CD14-positive monocyte (primary cell): Measurements from ENCODE around the gene KLHL22. TPM values are rescaled to one million over a fixed set of nuclear protein-coding genes. Genes with fewer than 3 reads are reported as not detected.
A peak's percentile ranks its signal among the peaks of the same experiment; 100 is the strongest.

Experiments used
- DNase-seq, 3 donors: peaks; one replicate each; pipeline ENCODE4 v3.0.0-alpha.2; 2011 to 2022
- H2AFZ ChIP-seq: 2 replicates; pipeline ENCODE4 v1.6.0; 2012; ENCODE audit warnings: mild to moderate bottlenecking, low read depth, low read length, inconsistent platforms; ENCODE audit not compliant: insufficient read depth, poor library complexity, severe bottlenecking
- H3K27ac ChIP-seq, 2 donors: 1 replicate in 1 of 2; 2 replicates in 1 of 2; pipeline ENCODE4 v1.5.1; 2012 to 2013; ENCODE audit warnings: low read length in 2 of 2, control low read depth in 1 of 2, inconsistent platforms in 1 of 2, low read depth in 1 of 2, mild to moderate bottlenecking in 1 of 2
- H3K27me3 ChIP-seq, 2 donors: one replicate each; pipeline versions ENCODE4 v1.6.0 to v1.6.1; 2011 to 2013; ENCODE audit warnings: low read length in 2 of 2; ENCODE audit not compliant: control insufficient read depth in 2 of 2, insufficient read depth in 2 of 2
- H3K36me3 ChIP-seq, 2 donors: replicated peaks in 1 of 2; 1 replicate in 1 of 2; 2 replicates in 1 of 2; pipeline versions ENCODE4 v1.5.1 to v1.6.1; 2012 to 2013; ENCODE audit warnings: low read length in 2 of 2, control low read depth in 1 of 2, inconsistent platforms in 1 of 2, mild to moderate bottlenecking in 1 of 2; ENCODE audit not compliant: insufficient read depth in 2 of 2, control insufficient read depth in 1 of 2
- H3K4me1 ChIP-seq, 2 donors: 1 replicate in 1 of 2; 2 replicates in 1 of 2; pipeline versions ENCODE4 v1.5.1 to v1.6.1; 2012 to 2013; ENCODE audit warnings: low read length in 2 of 2, control low read depth in 1 of 2, inconsistent platforms in 1 of 2, mild to moderate bottlenecking in 1 of 2, moderate library complexity in 1 of 2; ENCODE audit not compliant: insufficient read depth in 2 of 2, control insufficient read depth in 1 of 2
- H3K4me2 ChIP-seq: replicated peaks from 2 replicates; pipeline ENCODE3; 2012; ENCODE audit warnings: low read length, moderate library complexity, mild to moderate bottlenecking; ENCODE audit not compliant: poor library complexity, severe bottlenecking; ENCODE audit errors: extremely low read depth
- H3K4me3 ChIP-seq, 3 experiments: fragments of 200-600 bp in 1 of 3; sonication (generic) in 1 of 3; replicated peaks in 1 of 3; 1 replicate in 2 of 3; 2 replicates in 1 of 3; pipeline ENCODE4 v1.5.1; 2011 to 2013; ENCODE audit warnings: low read length in 3 of 3, mild to moderate bottlenecking in 3 of 3, control low read depth in 2 of 3, low read depth in 2 of 3, inconsistent platforms in 1 of 3, moderate library complexity in 1 of 3
- H3K79me2 ChIP-seq: 2 replicates; pipeline ENCODE4 v1.6.0; 2012; ENCODE audit warnings: mild to moderate bottlenecking, control low read depth, inconsistent platforms, low read length, moderate library complexity; ENCODE audit not compliant: insufficient read depth
- H3K9ac ChIP-seq: 2 replicates; pipeline ENCODE4 v1.6.0; 2017; ENCODE audit warnings: low read length, mild to moderate bottlenecking; ENCODE audit not compliant: insufficient read depth, poor library complexity, severe bottlenecking
- H3K9me3 ChIP-seq, 2 donors: replicated peaks in 1 of 2; 1 replicate in 1 of 2; 2 replicates in 1 of 2; pipeline versions ENCODE4 v1.5.1 to v1.6.1; 2012 to 2013; ENCODE audit warnings: low read length in 2 of 2, control low read depth in 1 of 2; ENCODE audit not compliant: control insufficient read depth in 1 of 2, insufficient read depth in 1 of 2
- H4K20me1 ChIP-seq: 2 replicates; pipeline ENCODE4 v1.6.0; 2012; ENCODE audit warnings: mild to moderate bottlenecking, low read length, control low read depth, moderate library complexity; ENCODE audit not compliant: insufficient read depth
- H3K27ac Mint-ChIP-seq, 7 donors: one replicate each; pipeline ENCODE4 v1.8.0; 2020; ENCODE audit warnings: mild to moderate bottlenecking in 7 of 7, mixed read lengths in 7 of 7, moderate library complexity in 6 of 7, inconsistent platforms in 2 of 7
- H3K27me3 Mint-ChIP-seq, 3 donors: one replicate each; pipeline ENCODE4 v1.8.0; 2021 to 2022; ENCODE audit warnings: low read depth in 3 of 3, mild to moderate bottlenecking in 3 of 3, mixed read lengths in 3 of 3, moderate library complexity in 3 of 3, inconsistent platforms in 1 of 3
- H3K36me3 Mint-ChIP-seq, 2 donors: one replicate each; pipeline ENCODE4 v1.8.0; 2020; ENCODE audit warnings: mixed read lengths in 2 of 2, inconsistent platforms in 1 of 2, mild to moderate bottlenecking in 1 of 2
- H3K4me1 Mint-ChIP-seq: one replicate; pipeline ENCODE4 v1.8.0; 2020; ENCODE audit warnings: mild to moderate bottlenecking, mixed read lengths
- H3K4me3 Mint-ChIP-seq, 2 donors: one replicate each; pipeline ENCODE4 v1.8.0; 2020; ENCODE audit warnings: mild to moderate bottlenecking in 2 of 2, mixed read lengths in 2 of 2, moderate library complexity in 1 of 2
- H3K9me3 Mint-ChIP-seq, 7 donors: one replicate each; pipeline ENCODE4 v1.8.0; 2020 to 2022; ENCODE audit warnings: mixed read lengths in 7 of 7, mild to moderate bottlenecking in 6 of 7, moderate library complexity in 6 of 7, inconsistent platforms in 2 of 7
- CTCF ChIP-seq: fragments of 200-600 bp; IDR thresholded peaks from one replicate; pipeline ENCODE4 v1.8.0; 2022; ENCODE audit warnings: antibody characterized with exemption, mild to moderate bottlenecking
- WGBS: methylation state at CpG from one replicate; pipeline ENCODE4 v1.1.5; 2013; ENCODE audit warnings: missing lambda C conversion rate; ENCODE audit not compliant: insufficient coverage; 5-methylcytosine and 5-hydroxymethylcytosine counted together
- intact Hi-C, 2 donors: fragments of 100-400 bp; cut with micrococcal nuclease; formaldehyde crosslinking; loops; one replicate each; pipeline versions ENCODE4 v1.15.0 to v1.15.1; 2023
- polyA plus RNA-seq, 3 donors: library from polyadenylated mRNA; depleted of rRNA in 1 of 3; unstranded in 2 of 3; stranded (reverse) in 1 of 3; fragments of 300-500 nt in 2 of 3; fragments of >200 nt in 1 of 3; fragmentation: Illumina TruSeq in 2 of 3; gene quantifications; 1 replicate in 2 of 3; 2 replicates in 1 of 3; pipeline ENCODE4 v1.2.3, GENCODE V29; 2012 to 2021

The KLHL22 gene
- polyA plus RNA-seq, 3 donors = 7.8 to 15.6 (median 9.2) TPM

DNA sequence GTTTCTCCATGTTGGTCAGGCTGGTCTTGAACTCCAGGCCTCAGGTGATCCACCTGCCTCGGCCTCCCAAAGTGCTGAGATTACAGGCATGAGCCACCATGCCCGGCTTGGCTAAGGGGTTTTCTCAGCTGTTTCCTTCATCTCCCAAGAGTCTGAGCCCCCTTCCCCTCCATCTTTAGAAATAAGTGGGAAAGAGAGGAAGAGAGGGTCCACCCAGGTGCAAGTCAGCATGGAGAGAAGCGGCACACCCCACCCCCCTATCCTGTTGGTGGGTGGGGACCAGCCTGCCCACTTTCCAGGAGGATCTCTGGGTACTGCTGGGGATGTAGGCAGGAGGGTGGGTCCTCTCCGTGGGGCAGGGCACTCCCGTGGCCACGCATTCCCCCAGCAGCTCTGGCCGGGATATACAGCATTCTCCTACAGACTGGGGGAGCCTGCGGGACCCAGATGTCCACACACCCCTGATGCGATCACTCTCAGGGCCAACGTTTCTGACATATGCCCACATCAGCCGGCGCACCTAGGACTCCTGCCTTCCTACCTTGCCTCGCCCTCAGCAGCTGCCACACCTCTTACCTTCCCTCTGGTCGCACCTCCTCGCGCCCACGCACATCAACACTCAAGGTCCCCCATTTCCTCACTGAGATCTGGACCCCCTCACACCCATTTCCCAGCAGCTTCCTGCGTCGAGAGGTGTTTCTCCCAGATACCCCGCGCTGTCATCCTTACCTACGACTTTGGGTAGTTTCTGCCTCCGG lies 66.9 kb downstream of the KLHL22 start:
- intact Hi-C loops = loop anchor here in 1 of 2 donors (5.0 kb wide), 1 partner anchor 274 kb away; no protein-coding TSS in a partner anchor
- peak overlapping the region in 2 of 3 experiments; percentile 25 to 78 for H3K4me3 ChIP-seq
- Mint-ChIP-seq H3K27ac (peak overlapping the region in 3 of 7 donors; percentile 16 to 42 (median 39)), H3K36me3 (peaks cover 2 to 14% of the 10 kb centered on the region in 2 donors), H3K4me1 (peaks cover 28% of the 10 kb centered on the region), H3K4me3 (peak overlapping the region; percentile 81 to 92), H3K27me3 (peaks cover 71 to 85% (median 76%) of the 10 kb centered on the region in 3 donors), H3K9me3 (peaks cover 0 to 13% (median 10%) of the 10 kb centered on the region in 7 donors)
- TF ChIP-seq CTCF = no peak
- peaks cover 25 to 86% of the 10 kb centered on the region in 2 donors for H3K27me3 ChIP-seq
- no peak overlapping the region for H3K27ac ChIP-seq
- peaks cover 8 to 36% of the 10 kb centered on the region in 2 donors for H3K9me3 ChIP-seq
- H2AFZ ChIP-seq = peak overlapping the region; percentile 89
- H3K79me2 ChIP-seq = no peaks in the 10 kb centered on the region
- no peak for DNase-seq
- H4K20me1 ChIP-seq = peaks cover 14% of the 10 kb centered on the region
- no peaks in the 10 kb centered on the region for H3K36me3 ChIP-seq
- 45% methylated on average over 19 of the region's 23 CpGs for WGBS
- H3K9ac ChIP-seq = no peak overlapping the region
- peak overlapping the region; percentile 88 for H3K4me2 ChIP-seq
- peaks cover 30 to 51% of the 10 kb centered on the region in 2 donors for H3K4me1 ChIP-seq

DNA sequence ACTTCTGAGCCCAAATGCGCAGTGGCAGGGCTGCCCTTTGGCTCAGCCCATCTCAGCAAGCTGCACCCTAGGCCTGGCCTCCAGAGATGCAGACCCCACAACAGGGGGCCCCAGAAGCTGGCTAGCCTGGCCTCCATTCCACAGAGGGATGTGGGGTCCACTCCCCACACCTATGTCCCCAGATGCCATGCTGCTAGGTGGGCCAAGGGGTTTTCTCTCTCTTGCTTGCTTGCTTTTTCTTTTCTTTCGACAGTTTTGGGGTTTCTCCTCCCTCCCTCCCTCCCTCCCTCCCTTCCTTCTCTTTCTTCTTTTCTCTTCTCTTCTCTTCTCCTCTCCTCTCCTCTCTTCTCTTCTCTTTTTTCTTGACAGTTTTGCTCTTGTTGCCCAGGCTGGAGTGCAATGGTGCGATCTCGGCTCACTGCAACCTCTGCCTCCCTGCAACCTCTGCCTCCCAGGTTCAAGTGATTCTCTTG lies 67.6 kb downstream of the KLHL22 start:
- Histone ChIP-seq H3K27ac (no peak overlapping the region), H2AFZ (no peak overlapping the region), H3K9me3 (peaks cover 8 to 36% of the 10 kb centered on the region in 2 donors), H3K4me1 (peaks cover 30 to 51% of the 10 kb centered on the region in 2 donors), H3K27me3 (peaks cover 25 to 85% of the 10 kb centered on the region in 2 donors), H3K36me3 (no peaks in the 10 kb centered on the region), H3K4me2 (no peak overlapping the region), H3K9ac (no peak overlapping the region), H3K79me2 (no peaks in the 10 kb centered on the region), H3K4me3 (no peak overlapping the region), H4K20me1 (peaks cover 14% of the 10 kb centered on the region)
- Mint-ChIP-seq H3K4me1 (peaks cover 30% of the 10 kb centered on the region), H3K9me3 (peaks cover 0 to 13% (median 10%) of the 10 kb centered on the region in 7 donors), H3K27me3 (peaks cover 69 to 84% (median 70%) of the 10 kb centered on the region in 3 donors), H3K4me3 (peak overlapping the region in 1 of 2 donors; percentile 72), H3K27ac (no peak overlapping the region), H3K36me3 (peaks cover 2 to 17% of the 10 kb centered on the region in 2 donors)
- TF ChIP-seq CTCF = no peak
- intact Hi-C loops = loop anchor here in 1 of 2 donors (5.0 kb wide), 1 partner anchor 274 kb away; no protein-coding TSS in a partner anchor
- DNase-seq = no peak
- 100% methylated on average over 3 of the region's 4 CpGs for WGBS
